SKM-1 treated with dmso at 0.1 percent for 144 hours (cell line): ENCODE results near the gene TNFRSF14.

Source experiments
- DNase-seq: peaks from one replicate; lab custom pipeline; 2025; ENCODE audit not compliant: unreplicated experiment; lab: John Stamatoyannopoulos, UW

The TNFRSF14 gene

GRCh38 chr1:2556277-2556677, at the start of gene TNFRSF14:
Gene TNFRSF14 (plus strand): TSS chr1:2556371. CDS start chr1:2556665, 294 bp downstream.
- no peak for DNase-seq

- no peak for DNase-seq
Observed at GRCh38 chr1:2506901-2507565, 49.1 kb upstream of the TNFRSF14 start.

- no peak for DNase-seq
Observed at GRCh38 chr1:2507744-2508155, 48.4 kb upstream of the TNFRSF14 start.

- DNase-seq: no peak
Observed at GRCh38 chr1:2508180-2508579, 48.0 kb upstream of the TNFRSF14 start.

- no peak for DNase-seq
Observed at GRCh38 chr1:2508751-2509150, 47.4 kb upstream of the TNFRSF14 start.

GRCh38 chr1:2509589-2509988, 46.6 kb upstream of the TNFRSF14 start:
- no peak for DNase-seq

GRCh38 chr1:2510366-2511155, 45.6 kb upstream of the TNFRSF14 start:
- DNase-seq: no peak

- DNase-seq: no peak
Observed at GRCh38 chr1:2512862-2513421, 43.2 kb upstream of the TNFRSF14 start.

- DNase-seq: no peak
Observed at GRCh38 chr1:2513939-2514652, 42.1 kb upstream of the TNFRSF14 start.

GRCh38 chr1:2514863-2515762, 41.1 kb upstream of the TNFRSF14 start:
- no peak for DNase-seq

- DNase-seq: no peak
Observed at GRCh38 chr1:2515763-2516080, 40.4 kb upstream of the TNFRSF14 start.

GRCh38 chr1:2516124-2516523, 40.0 kb upstream of the TNFRSF14 start:
- DNase-seq: no peak

GRCh38 chr1:2516946-2517345, 39.2 kb upstream of the TNFRSF14 start:
- no peak for DNase-seq

GRCh38 chr1:2517966-2518365, 38.2 kb upstream of the TNFRSF14 start:
- DNase-seq: no peak

- DNase-seq: no peak
Observed at GRCh38 chr1:2518528-2518927, 37.6 kb upstream of the TNFRSF14 start.

GRCh38 chr1:2519029-2519685, 37.0 kb upstream of the TNFRSF14 start:
- no peak for DNase-seq

- DNase-seq: no peak
Observed at GRCh38 chr1:2519729-2520128, 36.4 kb upstream of the TNFRSF14 start.

GRCh38 chr1:2520206-2520605, 36.0 kb upstream of the TNFRSF14 start:
- no peak for DNase-seq

GRCh38 chr1:2520806-2521205, 35.4 kb upstream of the TNFRSF14 start:
- DNase-seq: no peak

- DNase-seq: no peak
Observed at GRCh38 chr1:2522230-2522629, 33.9 kb upstream of the TNFRSF14 start.
